Breast epithelium (tissue), 4 donors: ENCODE data around the gene TMPRSS9. TPM values are rescaled to one million over a fixed set of nuclear protein-coding genes. Genes with fewer than 3 reads are reported as not detected.

ENCODE experiments used
- DNase-seq, 2 donors: peaks; one replicate each; pipeline ENCODE4 v3.0.0-alpha.2; 2019; ENCODE audit warnings: low spot score in 2 of 2
- H3K27ac ChIP-seq, 2 donors: fragments of 200-600 bp; sonication (generic) in 1 of 2; one replicate each; pipeline ENCODE4 v1.5.1; 2016 to 2019; ENCODE audit warnings: mild to moderate bottlenecking in 1 of 2
- H3K27me3 ChIP-seq, 2 donors: fragments of 200-600 bp; sonication (generic) in 1 of 2; one replicate each; pipeline versions ENCODE4 v1.5.1 to v1.6.0; 2017 to 2019; ENCODE audit warnings: control low read depth in 1 of 2, mild to moderate bottlenecking in 1 of 2
- H3K36me3 ChIP-seq: fragments of 200-600 bp; one replicate; pipeline ENCODE4 v1.5.1; 2019
- H3K4me1 ChIP-seq, 2 donors: fragments of 200-600 bp; sonication (generic); one replicate each; pipeline ENCODE4 v1.5.1; 2016 to 2019; ENCODE audit warnings: control low read depth in 1 of 2
- H3K4me3 ChIP-seq, 3 donors: fragments of 200-600 bp; sonication (generic); 1 replicate in 2 of 3; 2 replicates in 1 of 3; pipeline ENCODE4 v1.5.1; 2016 to 2019; ENCODE audit warnings: mild to moderate bottlenecking in 3 of 3, moderate library complexity in 2 of 3
- H3K9me3 ChIP-seq, 2 donors: fragments of 200-600 bp; sonication (generic) in 1 of 2; one replicate each; pipeline ENCODE4 v1.5.1; 2016 to 2019; ENCODE audit warnings: control low read depth in 1 of 2
- POLR2A ChIP-seq: fragments of 450-650 bp; IDR thresholded peaks from one replicate; pipeline ENCODE4 v1.6.1; 2016; ENCODE audit warnings: antibody characterized with exemption, mild to moderate bottlenecking, moderate library complexity
- POLR2AphosphoS5 ChIP-seq, 3 donors: sonication (generic); formaldehyde crosslinking; IDR thresholded peaks; one replicate each; pipeline ENCODE4 v1.6.1; 2017; ENCODE audit warnings: antibody characterized with exemption in 3 of 3
- intact Hi-C: fragments of 100-400 bp; cut with DNase I; formaldehyde crosslinking; loops from one replicate; pipeline ENCODE4 v1.15.1; 2023; ENCODE audit warnings: low total_unique reads
- total RNA-seq, 3 donors: library from RNA; depleted of rRNA; stranded (reverse); fragments of >200 nt; gene quantifications; one replicate each; pipeline ENCODE4 v1.1.0, GENCODE V29; 2016
- TF ChIP-seq, protein P1 (sequence below), 3 donors: fragments of 450-650 bp; IDR thresholded peaks; one replicate each; pipeline ENCODE4 v1.5.1; 2016 to 2017; ENCODE audit warnings: antibody characterized with exemption in 3 of 3, mild to moderate bottlenecking in 3 of 3, moderate library complexity in 3 of 3

The TMPRSS9 gene
- total RNA-seq, 3 donors from 2014 or later: under 0.01 TPM; not detected in 2

GRCh38 chr19:2329149-2329478, 31.0 kb upstream of the TMPRSS9 start:
- TF ChIP-seq POLR2AphosphoS5 (IDR thresholded peaks at IDR 0.05) (no peak), POLR2A (no peak)
- TF ChIP-seq, protein P1, sequence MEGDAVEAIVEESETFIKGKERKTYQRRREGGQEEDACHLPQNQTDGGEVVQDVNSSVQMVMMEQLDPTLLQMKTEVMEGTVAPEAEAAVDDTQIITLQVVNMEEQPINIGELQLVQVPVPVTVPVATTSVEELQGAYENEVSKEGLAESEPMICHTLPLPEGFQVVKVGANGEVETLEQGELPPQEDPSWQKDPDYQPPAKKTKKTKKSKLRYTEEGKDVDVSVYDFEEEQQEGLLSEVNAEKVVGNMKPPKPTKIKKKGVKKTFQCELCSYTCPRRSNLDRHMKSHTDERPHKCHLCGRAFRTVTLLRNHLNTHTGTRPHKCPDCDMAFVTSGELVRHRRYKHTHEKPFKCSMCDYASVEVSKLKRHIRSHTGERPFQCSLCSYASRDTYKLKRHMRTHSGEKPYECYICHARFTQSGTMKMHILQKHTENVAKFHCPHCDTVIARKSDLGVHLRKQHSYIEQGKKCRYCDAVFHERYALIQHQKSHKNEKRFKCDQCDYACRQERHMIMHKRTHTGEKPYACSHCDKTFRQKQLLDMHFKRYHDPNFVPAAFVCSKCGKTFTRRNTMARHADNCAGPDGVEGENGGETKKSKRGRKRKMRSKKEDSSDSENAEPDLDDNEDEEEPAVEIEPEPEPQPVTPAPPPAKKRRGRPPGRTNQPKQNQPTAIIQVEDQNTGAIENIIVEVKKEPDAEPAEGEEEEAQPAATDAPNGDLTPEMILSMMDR (IDR thresholded peaks at IDR 0.05): no peak
- peak overlapping the region; percentile 96 to 97 (median 97) for H3K4me3 ChIP-seq
- H3K27ac ChIP-seq: peak overlapping the region in 1 of 2 donors; percentile 87
- no peaks in the 10 kb centered on the region for H3K36me3 ChIP-seq
- H3K9me3 ChIP-seq: no peaks in the 10 kb centered on the region
- intact Hi-C loops: no loop called here
- H3K4me1 ChIP-seq: peaks cover 12 to 15% of the 10 kb centered on the region in 2 donors
- H3K27me3 ChIP-seq: no peaks in the 10 kb centered on the region
- DNase-seq: no peak

DNA sequence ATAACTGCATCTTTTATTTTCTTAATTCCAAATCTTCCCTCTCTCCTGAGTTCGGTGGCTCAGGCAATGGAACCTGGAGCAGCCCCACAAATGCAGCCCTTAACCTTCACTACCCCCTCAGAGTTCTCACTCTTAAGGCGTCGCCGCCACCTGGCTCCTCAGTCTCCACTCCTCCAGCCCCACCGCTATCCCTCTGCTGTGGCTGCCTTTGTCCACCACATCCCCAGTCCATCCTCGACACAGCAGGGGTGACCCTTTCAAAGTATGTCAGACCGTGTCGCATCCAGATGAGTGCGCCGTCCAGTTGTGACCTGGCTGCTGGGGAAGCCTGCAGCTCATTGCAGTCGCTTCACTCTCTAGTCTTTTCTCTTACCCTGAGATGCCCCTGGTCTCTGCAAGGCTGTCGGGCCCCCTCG, 30.6 kb upstream of the TMPRSS9 start:
- no peak for TF ChIP-seq POLR2AphosphoS5 (IDR thresholded peaks at IDR 0.05)
- TF ChIP-seq, protein P1 (IDR thresholded peaks at IDR 0.05): no peak
- no peak for TF ChIP-seq POLR2A
- intact Hi-C loops: no loop called here
- Histone ChIP-seq H3K27ac (no peak overlapping the region), H3K4me1 (peaks cover 12 to 15% of the 10 kb centered on the region in 2 donors), H3K27me3 (no peaks in the 10 kb centered on the region), H3K36me3 (no peaks in the 10 kb centered on the region), H3K4me3 (peak overlapping the region; percentile 96 to 97 (median 97)), H3K9me3 (no peaks in the 10 kb centered on the region)
- no peak for DNase-seq

DNA sequence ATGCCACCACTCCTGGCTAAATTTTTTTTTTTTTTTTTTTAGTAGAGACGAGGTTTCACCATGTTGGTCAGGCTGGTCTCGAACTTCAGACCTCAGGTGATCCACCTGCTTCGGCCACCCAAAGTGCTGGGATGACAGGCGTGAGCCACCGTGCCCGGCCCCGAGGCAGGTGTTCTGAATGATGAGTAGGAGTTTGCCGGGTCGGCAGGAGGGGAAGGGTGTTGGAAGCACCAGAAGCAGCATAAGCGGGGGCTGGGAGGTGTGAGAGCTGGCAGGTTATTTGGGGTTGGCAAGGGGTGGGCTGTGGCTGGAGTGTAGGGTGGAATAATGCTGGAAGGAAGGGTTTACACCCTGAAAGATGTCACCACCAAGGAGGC, 29.8 kb upstream of the TMPRSS9 start:
- no peaks in the 10 kb centered on the region for H3K9me3 ChIP-seq
- H3K27me3 ChIP-seq: no peaks in the 10 kb centered on the region
- no peaks in the 10 kb centered on the region for H3K36me3 ChIP-seq
- peak overlapping the region in 1 of 3 donors; percentile 33 for H3K4me3 ChIP-seq
- no peak for TF ChIP-seq POLR2A
- no peak for TF ChIP-seq POLR2AphosphoS5 (IDR thresholded peaks at IDR 0.05)
- TF ChIP-seq, protein P1 (IDR thresholded peaks at IDR 0.05): no peak
- intact Hi-C loops: no loop called here
- peaks cover 12 to 15% of the 10 kb centered on the region in 2 donors for H3K4me1 ChIP-seq
- H3K27ac ChIP-seq: no peak overlapping the region
- no peak for DNase-seq

DNA sequence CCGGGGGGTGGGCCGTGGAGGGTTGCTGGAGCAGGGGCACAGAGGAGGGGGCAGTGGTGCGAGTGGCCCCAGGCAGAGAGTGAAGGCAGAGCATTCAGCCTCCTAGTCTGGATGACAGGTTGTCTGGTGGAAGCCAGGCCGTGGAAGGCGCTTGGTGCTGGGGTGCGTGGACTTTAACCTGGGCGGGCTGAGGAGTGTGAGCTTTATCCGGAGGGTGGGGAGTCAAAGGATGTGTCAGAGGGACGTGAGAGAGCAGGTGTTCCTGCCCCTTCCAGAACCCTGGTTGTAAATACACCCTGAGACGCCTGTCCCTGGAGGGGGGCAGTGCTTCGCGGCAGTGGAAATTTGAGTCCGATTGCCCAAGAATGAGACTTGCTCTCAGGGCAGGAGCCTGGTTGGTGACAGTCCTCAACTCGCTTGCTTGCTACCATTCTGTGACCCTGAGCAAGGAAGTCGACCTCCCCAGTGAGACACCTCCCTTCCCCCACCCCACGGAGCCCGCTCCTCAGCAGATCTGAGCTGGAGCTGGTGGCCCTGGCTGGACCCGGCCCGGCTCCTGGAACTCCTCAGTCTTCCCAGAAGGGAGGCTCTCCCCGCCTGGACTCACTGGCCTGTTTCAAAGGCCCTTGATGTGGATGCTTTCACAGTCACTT, 29.3 kb upstream of the TMPRSS9 start:
- H3K4me1 ChIP-seq: peaks cover 12 to 15% of the 10 kb centered on the region in 2 donors
- DNase-seq: no peak
- H3K4me3 ChIP-seq: peak overlapping the region in 1 of 3 donors; percentile 33
- no peaks in the 10 kb centered on the region for H3K36me3 ChIP-seq
- no peaks in the 10 kb centered on the region for H3K9me3 ChIP-seq
- no peak overlapping the region for H3K27ac ChIP-seq
- intact Hi-C loops: no loop called here
- no peaks in the 10 kb centered on the region for H3K27me3 ChIP-seq
- TF ChIP-seq, protein P1 (IDR thresholded peaks at IDR 0.05): no peak
- TF ChIP-seq POLR2A: no peak
- TF ChIP-seq POLR2AphosphoS5 (IDR thresholded peaks at IDR 0.05): no peak

DNA sequence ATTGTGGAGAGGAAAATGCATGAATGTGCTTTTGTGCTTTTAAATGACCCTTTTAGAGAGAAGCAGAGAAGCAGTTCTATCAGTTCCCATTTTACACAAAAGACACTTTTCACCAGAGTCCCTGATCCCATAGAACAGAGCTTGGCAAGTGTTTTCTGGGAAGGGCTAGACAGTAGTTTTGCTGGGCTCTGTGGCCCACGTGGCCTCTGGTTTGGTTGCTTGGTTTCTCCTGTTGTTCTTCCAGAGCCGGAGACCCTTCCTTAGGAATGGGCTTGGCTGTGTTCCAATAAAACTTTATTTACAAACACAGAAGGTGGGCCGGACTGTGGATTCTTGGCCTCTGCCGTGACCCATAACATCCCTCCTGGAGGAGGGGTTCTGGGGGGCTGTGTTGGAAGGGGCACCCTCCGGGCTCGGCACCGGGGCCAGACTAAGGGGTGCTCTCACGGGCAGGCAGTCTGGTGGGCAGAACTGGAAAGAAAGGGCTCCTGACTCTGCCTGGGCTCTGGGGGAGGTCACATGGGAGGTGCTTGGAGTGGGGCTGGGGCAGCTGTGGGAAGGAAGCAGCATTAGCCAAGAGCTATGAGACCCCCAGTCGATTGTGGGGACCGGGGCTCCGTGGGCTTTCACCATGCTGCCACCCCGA, 28.3 kb upstream of the TMPRSS9 start:
- intact Hi-C loops: no loop called here
- Histone ChIP-seq H3K27ac (peak overlapping the region; percentile 48 to 56), H3K27me3 (no peaks in the 10 kb centered on the region), H3K36me3 (no peaks in the 10 kb centered on the region), H3K4me1 (peaks cover 12 to 15% of the 10 kb centered on the region in 2 donors), H3K4me3 (no peak overlapping the region), H3K9me3 (no peaks in the 10 kb centered on the region)
- TF ChIP-seq POLR2A (no peak), POLR2AphosphoS5 (IDR thresholded peaks at IDR 0.05) (no peak)
- TF ChIP-seq, protein P1 (IDR thresholded peaks at IDR 0.05): no peak
- DNase-seq: no peak
